ENCODE data around the gene MAPK1IP1L.
A peak's percentile ranks its signal among the peaks of the same experiment; 100 is the strongest.

The MAPK1IP1L gene

DNA sequence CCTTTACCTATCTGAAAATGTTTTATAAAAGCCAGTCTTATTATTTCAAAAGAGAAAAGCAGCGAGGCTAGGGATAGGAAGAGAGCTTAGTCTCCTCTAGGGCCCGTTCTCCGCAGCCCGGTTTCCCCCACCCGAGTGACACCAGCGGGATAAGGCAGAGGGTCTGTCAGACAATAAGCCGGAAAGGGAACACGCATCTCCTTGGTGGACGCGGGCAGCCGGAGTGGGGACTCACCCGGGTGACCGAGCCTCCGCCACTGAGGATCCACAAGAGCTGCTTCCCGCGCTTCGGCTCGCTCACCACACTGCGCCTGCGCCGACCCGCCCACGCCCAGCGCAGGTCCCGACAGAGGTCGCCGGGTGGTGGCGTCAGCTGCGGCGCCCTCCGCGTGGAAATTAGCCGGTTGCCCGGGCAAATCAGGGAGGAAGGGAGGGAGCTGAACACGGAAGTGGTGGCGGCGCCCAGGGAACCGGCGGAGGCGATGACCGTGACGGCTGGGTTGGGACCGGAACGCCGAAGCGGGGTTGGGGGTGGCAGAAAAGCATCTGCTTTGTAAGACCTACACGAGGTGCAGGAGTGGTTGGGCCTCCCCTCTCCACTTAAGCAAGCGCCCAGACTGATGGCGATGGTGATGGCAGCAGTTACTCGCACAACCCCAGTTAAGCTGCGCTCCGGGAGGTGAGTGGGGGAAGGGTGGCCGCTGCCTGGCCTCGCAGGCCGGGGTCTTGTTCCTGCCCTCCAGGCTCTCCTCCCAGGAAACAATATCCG is 24.5 kb upstream of the MAPK1IP1L start, which contains the start of the genes SOCS4 and WDHD1 (continued):
- TF ChIP-seq, protein P1, sequence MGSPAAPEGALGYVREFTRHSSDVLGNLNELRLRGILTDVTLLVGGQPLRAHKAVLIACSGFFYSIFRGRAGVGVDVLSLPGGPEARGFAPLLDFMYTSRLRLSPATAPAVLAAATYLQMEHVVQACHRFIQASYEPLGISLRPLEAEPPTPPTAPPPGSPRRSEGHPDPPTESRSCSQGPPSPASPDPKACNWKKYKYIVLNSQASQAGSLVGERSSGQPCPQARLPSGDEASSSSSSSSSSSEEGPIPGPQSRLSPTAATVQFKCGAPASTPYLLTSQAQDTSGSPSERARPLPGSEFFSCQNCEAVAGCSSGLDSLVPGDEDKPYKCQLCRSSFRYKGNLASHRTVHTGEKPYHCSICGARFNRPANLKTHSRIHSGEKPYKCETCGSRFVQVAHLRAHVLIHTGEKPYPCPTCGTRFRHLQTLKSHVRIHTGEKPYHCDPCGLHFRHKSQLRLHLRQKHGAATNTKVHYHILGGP (tag by site-specific recombination; IDR thresholded peaks at IDR 0.05), result no peak
- TF ChIP-seq, protein P2, sequence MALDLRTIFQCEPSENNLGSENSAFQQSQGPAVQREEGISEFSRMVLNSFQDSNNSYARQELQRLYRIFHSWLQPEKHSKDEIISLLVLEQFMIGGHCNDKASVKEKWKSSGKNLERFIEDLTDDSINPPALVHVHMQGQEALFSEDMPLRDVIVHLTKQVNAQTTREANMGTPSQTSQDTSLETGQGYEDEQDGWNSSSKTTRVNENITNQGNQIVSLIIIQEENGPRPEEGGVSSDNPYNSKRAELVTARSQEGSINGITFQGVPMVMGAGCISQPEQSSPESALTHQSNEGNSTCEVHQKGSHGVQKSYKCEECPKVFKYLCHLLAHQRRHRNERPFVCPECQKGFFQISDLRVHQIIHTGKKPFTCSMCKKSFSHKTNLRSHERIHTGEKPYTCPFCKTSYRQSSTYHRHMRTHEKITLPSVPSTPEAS (tag by site-specific recombination; IDR thresholded peaks at IDR 0.05), result no peak
- TF ChIP-seq RBAK (tag by site-specific recombination; IDR thresholded peaks at IDR 0.05) (no peak), ZNF518A (tag by site-specific recombination; conservative IDR thresholded peaks at IDR 0.05; ENCODE audit: low read depth) (no peak), ZNF555 (tag by site-specific recombination; conservative IDR thresholded peaks at IDR 0.05) (no peak), KLF7 (tag by site-specific recombination; IDR thresholded peaks at IDR 0.05; ENCODE audit: borderline replicate concordance) (peak; percentile 57; the same call in 1 of the 2 replicates), SCRT1 (tag by site-specific recombination; IDR thresholded peaks at IDR 0.05; ENCODE audit: borderline replicate concordance) (no peak), ZNF132 (tag by site-specific recombination; IDR thresholded peaks at IDR 0.05; ENCODE audit: borderline replicate concordance) (no peak), ZNF660 (tag by site-specific recombination; IDR thresholded peaks at IDR 0.05) (no peak; the same call in 1 of the 2 replicates), ZNF157 (tag by site-specific recombination; IDR thresholded peaks at IDR 0.05) (no peak), IKZF3 (tag by site-specific recombination; IDR thresholded peaks at IDR 0.05) (peak; percentile 70), ZNF146 (tag by site-specific recombination; IDR thresholded peaks at IDR 0.05) (peak; percentile 21; the same call in 1 of the 2 replicates), SP2 (tag by site-specific recombination; IDR thresholded peaks at IDR 0.05) (peak; percentile 84), ZNF214 (tag by site-specific recombination; IDR thresholded peaks at IDR 0.05; ENCODE audit: borderline replicate concordance) (no peak), GFI1B (tag by site-specific recombination; IDR thresholded peaks at IDR 0.05) (0 out of 2 replicates have a peak, but pooled peaks have one; percentile 7), OVOL3 (tag by site-specific recombination; IDR thresholded peaks at IDR 0.05) (no peak), ZNF777 (tag by site-specific recombination; IDR thresholded peaks at IDR 0.05; ENCODE audit: borderline replicate concordance) (no peak), ZFP3 (tag by site-specific recombination; IDR thresholded peaks at IDR 0.05; ENCODE audit: low read depth) (no peak; the same call in 1 of the 2 replicates), ZNF169 (tag by site-specific recombination; IDR thresholded peaks at IDR 0.05) (no peak), ZNF350 (tag by site-specific recombination; IDR thresholded peaks at IDR 0.05) (no peak), ZNF221 (tag by site-specific recombination; IDR thresholded peaks at IDR 0.05; ENCODE audit: borderline replicate concordance) (no peak), ZNF549 (tag by site-specific recombination; IDR thresholded peaks at IDR 0.05) (no peak), ZNF140 (tag by site-specific recombination; IDR thresholded peaks at IDR 0.05) (no peak)
- TF ChIP-seq, protein P3, sequence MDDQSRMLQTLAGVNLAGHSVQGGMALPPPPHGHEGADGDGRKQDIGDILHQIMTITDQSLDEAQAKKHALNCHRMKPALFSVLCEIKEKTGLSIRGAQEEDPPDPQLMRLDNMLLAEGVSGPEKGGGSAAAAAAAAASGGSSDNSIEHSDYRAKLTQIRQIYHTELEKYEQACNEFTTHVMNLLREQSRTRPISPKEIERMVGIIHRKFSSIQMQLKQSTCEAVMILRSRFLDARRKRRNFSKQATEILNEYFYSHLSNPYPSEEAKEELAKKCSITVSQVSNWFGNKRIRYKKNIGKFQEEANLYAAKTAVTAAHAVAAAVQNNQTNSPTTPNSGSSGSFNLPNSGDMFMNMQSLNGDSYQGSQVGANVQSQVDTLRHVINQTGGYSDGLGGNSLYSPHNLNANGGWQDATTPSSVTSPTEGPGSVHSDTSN (CRISPR knock-in tag; IDR thresholded peaks at IDR 0.05), result peak; percentile 64; the same call in 1 of the 2 replicates
- TF ChIP-seq, protein P4, sequence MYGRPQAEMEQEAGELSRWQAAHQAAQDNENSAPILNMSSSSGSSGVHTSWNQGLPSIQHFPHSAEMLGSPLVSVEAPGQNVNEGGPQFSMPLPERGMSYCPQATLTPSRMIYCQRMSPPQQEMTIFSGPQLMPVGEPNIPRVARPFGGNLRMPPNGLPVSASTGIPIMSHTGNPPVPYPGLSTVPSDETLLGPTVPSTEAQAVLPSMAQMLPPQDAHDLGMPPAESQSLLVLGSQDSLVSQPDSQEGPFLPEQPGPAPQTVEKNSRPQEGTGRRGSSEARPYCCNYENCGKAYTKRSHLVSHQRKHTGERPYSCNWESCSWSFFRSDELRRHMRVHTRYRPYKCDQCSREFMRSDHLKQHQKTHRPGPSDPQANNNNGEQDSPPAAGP (tag by site-specific recombination; IDR thresholded peaks at IDR 0.05), result peak; percentile 73
- TF ChIP-seq, protein P5, sequence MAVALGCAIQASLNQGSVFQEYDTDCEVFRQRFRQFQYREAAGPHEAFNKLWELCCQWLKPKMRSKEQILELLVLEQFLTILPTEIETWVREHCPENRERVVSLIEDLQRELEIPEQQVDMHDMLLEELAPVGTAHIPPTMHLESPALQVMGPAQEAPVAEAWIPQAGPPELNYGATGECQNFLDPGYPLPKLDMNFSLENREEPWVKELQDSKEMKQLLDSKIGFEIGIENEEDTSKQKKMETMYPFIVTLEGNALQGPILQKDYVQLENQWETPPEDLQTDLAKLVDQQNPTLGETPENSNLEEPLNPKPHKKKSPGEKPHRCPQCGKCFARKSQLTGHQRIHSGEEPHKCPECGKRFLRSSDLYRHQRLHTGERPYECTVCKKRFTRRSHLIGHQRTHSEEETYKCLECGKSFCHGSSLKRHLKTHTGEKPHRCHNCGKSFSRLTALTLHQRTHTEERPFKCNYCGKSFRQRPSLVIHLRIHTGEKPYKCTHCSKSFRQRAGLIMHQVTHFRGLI (tag by site-specific recombination; IDR thresholded peaks at IDR 0.05), result peak; percentile 58; the same call in 1 of the 2 replicates
